ENCODE measurements around the gene THRSP.
"Not testable (repeated sequence)": the region's sequence is repeated elsewhere in the genome, so short reads cannot be mapped to it uniquely, and the experiment has no call there.

The THRSP gene, protein sequence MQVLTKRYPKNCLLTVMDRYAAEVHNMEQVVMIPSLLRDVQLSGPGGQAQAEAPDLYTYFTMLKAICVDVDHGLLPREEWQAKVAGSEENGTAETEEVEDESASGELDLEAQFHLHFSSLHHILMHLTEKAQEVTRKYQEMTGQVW

DNA sequence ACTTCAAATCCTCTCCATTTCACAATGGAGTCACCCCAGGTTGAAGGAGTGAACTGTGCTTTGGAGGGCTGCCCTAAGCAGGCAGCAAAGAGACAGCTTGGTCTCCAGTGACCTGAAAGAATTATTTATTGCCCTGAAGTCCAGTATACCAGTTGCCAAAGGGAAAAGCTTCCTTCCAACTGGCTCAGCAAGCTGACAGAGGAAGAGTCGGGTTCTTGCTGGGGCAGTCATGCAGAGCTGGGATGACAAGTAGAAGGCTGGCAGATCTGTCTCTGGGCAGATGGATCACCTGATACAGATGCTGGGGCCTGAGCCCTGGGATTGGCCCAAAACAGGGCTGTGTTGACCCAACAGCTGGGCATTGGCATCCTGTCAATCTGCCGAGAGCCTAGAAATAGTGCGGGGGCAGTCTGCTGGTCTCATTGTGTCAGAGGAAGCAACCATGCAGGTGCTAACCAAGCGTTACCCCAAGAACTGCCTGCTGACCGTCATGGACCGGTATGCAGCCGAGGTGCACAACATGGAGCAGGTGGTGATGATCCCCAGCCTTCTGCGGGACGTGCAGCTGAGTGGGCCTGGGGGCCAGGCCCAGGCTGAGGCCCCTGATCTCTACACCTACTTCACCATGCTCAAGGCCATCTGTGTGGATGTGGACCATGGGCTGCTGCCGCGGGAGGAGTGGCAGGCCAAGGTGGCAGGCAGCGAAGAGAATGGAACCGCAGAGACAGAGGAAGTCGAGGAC, at the start of gene THRSP:
Gene THRSP, plus strand, starts transcription at position 422 of the 742 bp plus-strand sequence. Its CDS starts 21 bp downstream, at position 443.
- no peak within 1 kb of the TSS for H3K4me3 ChIP-seq (ENCODE audit: low read length)
- TF ChIP-seq, protein P1, sequence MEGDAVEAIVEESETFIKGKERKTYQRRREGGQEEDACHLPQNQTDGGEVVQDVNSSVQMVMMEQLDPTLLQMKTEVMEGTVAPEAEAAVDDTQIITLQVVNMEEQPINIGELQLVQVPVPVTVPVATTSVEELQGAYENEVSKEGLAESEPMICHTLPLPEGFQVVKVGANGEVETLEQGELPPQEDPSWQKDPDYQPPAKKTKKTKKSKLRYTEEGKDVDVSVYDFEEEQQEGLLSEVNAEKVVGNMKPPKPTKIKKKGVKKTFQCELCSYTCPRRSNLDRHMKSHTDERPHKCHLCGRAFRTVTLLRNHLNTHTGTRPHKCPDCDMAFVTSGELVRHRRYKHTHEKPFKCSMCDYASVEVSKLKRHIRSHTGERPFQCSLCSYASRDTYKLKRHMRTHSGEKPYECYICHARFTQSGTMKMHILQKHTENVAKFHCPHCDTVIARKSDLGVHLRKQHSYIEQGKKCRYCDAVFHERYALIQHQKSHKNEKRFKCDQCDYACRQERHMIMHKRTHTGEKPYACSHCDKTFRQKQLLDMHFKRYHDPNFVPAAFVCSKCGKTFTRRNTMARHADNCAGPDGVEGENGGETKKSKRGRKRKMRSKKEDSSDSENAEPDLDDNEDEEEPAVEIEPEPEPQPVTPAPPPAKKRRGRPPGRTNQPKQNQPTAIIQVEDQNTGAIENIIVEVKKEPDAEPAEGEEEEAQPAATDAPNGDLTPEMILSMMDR (IDR thresholded peaks at IDR 0.05; ENCODE audit: insufficient read depth, low read depth, low read length, missing control alignments), result no peak
- no peak for DNase-seq (ENCODE audit: low read depth)

DNA sequence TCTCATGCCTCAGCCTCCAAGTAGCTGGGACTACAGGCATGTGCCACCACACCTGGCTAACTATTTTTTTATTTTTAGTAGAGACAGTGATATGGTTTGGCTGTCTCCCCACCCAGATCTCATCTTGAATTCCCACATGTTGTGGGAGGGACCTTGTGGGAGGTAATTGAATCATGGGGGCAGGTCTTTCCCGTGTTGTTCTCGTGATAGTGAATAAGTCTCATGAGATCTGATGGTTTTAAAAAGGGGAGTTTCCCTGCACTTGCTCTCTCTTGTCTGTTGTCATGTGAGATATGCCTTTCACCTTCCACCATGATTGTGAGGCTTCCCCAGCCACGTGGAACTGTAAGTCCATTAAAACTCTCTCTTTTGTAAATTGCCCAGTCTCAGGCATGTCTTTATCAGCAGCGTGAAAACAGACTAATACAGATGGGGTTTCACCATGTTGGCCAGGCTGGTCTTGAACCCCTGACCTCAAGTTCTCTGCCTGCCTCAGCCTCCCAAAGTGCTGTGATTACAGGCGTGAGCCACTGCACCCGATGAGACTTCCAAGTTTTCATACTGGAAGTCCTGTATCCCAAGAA, 48.6 kb upstream of the THRSP start:
- not testable (repeated sequence) for DNase-seq (ENCODE audit: low read depth); H3K4me3 ChIP-seq (ENCODE audit: low read length)

DNA sequence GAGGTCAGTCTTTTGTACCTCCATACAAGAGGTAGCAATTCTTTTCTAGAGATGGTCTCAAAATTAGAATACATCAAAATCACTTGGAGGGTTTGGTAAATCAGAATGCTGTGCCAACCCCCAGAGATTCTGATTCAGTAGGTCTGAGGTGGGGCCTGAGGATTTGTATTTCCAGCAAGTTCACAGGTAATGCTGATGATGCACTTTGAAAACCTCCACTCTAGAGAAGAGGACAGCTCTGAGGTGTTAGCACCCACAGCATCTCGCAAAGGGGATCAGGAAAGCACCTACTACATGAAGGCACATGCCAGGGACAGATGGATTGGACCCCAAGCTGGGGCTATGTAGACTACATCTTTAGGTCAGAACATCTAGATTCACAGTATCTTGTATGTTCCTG, 47.8 kb upstream of the THRSP start:
- TF ChIP-seq, protein P1 (IDR thresholded peaks at IDR 0.05; ENCODE audit: insufficient read depth, low read depth, low read length, missing control alignments), result no peak
- no peak for DNase-seq (ENCODE audit: low read depth)
- H3K4me3 ChIP-seq (ENCODE audit: low read length), result no peak overlapping the region

DNA sequence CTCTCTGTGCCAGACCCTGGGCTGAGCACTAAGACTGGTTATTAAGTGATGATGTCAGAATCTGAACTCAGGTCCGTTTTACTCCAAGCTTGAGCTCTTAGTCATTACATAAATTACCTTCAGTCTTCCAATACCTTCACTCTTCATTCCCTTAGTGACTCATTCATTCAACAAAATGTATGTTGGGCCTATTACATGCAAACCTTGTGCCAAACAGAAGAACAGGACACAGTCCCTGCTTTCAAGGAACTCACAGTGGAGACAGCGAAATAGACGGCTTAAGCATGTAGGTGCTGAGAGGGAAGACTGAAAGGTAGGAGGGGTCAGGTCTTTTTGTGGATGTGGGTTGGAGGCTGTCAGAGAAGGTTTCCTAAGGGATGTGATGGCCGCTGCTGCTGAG, 43.9 kb upstream of the THRSP start:
- H3K4me3 ChIP-seq (ENCODE audit: low read length), result no peak overlapping the region
- DNase-seq (ENCODE audit: low read depth), result peak; percentile 69
- TF ChIP-seq, protein P1 (IDR thresholded peaks at IDR 0.05; ENCODE audit: insufficient read depth, low read depth, low read length, missing control alignments), result no peak

DNA sequence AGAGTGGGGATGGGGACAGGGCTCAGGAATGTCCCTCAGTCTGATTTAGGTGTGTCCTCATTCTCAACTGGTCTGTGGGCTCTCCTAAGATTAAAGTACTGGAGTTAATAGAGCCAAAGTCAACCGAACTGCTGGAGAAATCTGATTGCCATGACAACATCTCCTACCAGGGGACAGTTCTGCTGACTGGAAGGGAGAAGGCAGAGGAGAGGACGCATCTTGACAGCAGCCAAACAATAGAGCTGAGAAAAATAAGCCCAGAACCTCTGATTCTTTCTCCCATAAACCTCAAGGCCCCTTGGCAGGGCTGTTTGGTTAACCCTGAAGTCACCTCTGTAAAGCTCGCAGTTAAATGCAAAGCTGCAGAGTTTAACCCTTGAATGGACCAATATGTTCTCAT, 43.4 kb upstream of the THRSP start:
- no peak overlapping the region for H3K4me3 ChIP-seq (ENCODE audit: low read length)
- TF ChIP-seq, protein P1 (IDR thresholded peaks at IDR 0.05; ENCODE audit: insufficient read depth, low read depth, low read length, missing control alignments), result no peak
- DNase-seq (ENCODE audit: low read depth), result no peak

DNA sequence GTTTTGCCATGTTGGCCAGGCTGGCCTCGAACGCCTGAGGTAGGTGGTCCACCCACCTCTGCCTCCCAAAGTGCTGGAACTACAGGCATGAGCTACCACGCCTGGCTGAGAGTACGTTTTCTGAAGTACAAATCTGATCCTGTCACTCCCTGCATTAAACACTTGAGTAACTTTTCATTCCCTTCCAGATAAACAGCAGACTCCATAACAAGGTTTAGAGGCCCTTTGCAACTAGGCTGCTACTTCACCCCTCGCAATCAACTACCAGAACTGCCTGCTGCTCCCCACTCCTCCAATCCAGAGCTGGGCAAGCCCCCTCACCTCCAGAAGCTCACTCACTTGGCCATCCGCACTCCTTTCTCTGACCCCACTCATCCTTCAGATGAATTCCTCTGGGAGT, 42.0 kb upstream of the THRSP start:
- no peak overlapping the region for H3K4me3 ChIP-seq (ENCODE audit: low read length)
- no peak for DNase-seq (ENCODE audit: low read depth)
- TF ChIP-seq, protein P1 (IDR thresholded peaks at IDR 0.05; ENCODE audit: insufficient read depth, low read depth, low read length, missing control alignments), result no peak
